ENCODE data around the gene TMEM91.
A peak's percentile ranks its signal among the peaks of the same experiment; 100 is the strongest.
"Not testable (repeated sequence)": the region's sequence is repeated elsewhere in the genome, so short reads cannot be mapped to it uniquely, and the experiment has no call there.

TMEM91 gene

DNA sequence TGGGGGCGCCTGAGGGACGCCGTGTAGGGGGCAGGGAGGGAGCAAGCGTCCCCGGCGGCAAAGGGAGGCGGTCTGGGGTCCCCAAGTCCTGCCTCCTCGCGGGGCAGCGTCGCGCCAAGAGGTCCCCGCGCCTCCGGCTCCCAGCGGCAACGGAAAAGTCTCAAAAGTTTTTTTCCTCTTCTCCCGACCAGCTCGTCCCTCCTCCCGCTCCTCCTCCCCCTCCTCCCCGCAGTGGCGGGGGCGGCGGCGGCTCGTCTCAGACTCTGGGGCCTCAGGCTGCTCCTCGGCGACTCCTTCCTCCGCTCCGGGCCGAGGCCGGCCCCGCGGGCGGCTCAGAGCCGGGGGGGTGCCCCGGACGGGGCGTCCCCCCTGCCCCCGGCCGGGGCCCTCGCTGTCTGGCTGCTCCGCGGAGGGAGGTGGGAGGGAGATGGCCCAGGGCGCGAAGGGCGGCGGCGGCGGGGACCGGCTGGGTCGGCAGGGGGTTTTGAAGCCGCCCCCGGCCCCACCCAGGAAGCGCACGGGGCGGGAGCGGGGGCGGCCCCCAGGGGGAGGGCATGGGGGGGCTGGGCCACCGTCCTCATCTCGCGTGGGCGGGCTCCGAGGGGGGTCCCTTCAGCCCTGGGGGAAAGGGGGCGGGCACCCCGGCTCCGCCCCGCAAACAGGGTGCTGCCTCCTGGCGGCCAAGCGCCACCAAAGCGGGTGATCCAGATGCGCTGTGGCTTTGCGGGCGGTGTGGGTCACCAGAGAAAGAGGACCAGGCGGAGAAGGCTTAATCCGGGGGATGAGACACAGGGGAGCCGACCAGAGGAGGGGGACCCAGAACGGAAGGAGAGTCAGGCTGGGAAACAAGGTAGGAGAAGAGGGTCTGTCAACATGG is 22.6 kb upstream of the TMEM91 start, which contains the start of gene TGFB1:
TSS of gene TGFB1 (minus strand) at position 457 of the 877 bp plus-strand sequence. CDS start 878 bp downstream, outside the sequence.
- peak; percentile 93 for DNase-seq

DNA sequence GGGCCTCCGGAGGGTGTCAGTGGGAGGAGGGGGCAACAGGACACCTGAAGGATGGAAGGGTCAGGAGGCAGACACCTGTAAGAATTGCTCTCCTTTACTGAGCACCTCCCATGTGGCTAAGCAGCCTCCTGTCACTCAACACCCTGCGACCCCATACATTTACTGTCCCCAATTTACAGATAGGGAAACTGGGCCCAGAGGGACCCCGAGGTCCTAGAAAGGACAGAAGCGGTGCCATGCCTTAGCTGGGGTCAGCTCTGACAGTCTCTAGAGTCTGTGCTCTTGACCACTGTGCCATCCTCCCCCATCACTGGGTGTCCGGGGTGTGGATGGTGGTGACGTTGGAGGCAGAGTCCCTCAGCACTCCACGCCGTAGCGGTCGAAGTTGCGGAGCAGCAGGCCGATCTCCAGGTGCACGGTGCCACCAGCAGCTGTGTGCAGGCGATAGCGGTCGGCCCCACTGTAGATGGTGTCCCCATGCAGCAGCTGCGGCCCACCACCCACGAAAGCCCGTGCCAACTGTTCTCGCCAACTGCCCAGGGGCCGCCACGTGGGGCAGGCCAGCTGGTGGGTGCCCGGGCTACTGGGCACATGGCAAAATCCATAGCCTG is 21.9 kb upstream of the TMEM91 start:
- no peak for DNase-seq

DNA sequence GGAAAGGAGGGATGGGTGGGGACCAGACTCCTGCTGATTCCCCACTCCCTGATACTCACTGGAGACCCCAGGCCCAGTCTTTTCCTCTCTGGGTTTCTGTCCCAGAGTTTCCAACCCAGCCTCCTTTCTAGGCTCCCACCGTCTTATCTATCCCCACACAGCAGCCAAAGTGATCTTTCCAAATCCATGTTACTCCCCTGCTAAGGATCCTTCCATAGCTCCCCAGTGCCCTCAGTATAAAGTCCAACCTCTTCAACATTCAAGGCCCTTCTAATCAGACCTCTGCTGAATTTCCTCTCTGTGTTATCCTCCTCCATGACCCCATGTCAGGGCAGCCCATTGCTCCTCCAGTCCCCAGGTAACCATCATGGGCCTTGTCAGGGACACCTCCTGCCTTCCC is 21.3 kb upstream of the TMEM91 start:
- no peak for DNase-seq

DNA sequence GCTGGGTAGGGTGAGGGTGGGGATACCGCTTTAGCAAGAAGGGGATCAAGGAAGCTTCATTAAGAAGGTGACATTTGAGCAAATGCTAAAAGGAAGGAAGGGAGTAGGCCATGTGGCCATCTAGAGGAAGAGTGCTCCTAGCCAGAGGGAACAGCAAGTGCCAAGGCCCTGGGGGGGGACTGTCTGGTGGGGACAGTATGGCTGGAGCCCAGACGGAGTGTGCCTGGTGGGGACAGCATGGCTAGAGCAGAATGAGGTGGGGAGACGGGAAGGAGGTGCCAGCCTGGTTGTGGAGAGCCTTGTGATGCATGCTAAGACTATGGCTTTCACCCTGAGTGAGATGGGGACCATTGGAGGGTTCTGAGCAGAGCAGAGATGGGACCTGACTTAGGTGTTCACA is 20.5 kb upstream of the TMEM91 start:
- no peak for DNase-seq

DNA sequence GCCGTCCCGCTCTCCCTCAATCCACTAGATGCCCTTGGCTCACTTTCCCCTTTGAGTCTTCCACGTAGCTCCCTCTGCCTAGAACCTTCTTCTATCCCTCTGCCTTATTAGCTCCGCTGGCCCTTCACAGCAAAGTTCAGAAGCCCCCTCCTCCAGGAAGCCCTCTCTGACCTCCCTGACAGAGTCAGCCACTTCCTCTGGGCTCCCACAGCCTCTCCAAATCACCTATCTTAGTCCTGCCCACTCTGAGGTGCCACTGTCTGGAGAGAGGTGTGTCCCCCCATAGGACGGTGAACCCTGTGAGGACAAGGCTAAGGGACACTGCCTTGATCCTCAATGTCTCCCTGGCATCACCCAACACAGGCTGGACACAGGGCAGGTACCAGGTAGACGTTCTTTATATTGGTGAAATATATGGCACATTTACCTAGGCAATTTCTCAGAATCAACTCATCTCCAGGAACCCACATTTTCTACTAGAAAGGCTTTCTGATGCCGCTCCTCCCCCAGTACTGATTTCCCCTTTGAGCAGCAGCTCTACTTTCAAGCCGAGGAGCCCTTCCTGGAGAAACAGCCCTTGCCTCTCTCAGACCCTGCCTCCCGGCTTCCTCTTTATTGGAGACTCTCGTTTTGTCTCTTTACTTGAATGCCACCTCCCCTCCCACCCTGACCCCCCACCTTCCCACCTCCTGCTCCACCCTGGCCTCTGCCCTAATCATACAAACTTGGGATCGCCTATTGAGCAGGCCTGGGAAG is 19.2 kb upstream of the TMEM91 start:
- DNase-seq: no peak

DNA sequence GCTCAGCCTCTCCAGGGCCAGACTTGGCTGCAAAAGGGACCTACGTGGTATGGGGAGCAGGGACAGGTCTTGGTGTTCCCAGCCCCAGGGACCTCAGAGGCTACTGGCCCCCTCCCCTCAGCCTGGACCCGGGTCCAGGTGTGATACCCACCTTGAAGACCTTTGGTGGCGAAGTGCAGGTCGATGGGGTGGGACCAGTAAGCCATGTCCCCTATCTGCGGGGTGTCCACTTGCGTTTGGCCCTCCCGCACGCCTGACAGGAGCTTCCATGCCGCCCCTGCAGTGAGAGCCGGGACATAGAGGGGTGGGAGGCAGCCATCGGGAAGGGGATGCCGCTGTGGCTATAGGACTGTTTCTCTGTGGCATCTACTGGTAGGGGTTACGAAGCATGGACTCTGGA is 18.6 kb upstream of the TMEM91 start:
- DNase-seq: no peak

DNA sequence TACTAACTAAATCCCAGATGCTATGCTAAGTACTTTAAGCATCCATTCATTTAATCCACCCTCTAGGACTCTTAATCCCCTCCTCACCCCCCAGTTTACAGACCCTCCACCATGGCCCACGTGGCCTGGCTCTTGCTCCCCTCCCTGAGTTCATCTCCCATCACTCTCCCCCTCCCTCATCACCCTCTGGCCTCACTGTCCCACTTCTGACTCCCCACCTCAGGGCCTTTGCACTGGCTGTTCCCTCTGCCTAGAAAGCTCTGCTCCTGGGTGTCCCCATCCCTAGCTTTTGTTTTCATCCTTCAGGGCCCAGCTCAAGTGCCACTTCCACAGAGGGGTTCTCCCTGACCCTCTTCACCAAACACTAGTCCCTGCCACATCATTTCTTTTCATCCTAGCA is 16.6 kb upstream of the TMEM91 start:
- DNase-seq: no peak

DNA sequence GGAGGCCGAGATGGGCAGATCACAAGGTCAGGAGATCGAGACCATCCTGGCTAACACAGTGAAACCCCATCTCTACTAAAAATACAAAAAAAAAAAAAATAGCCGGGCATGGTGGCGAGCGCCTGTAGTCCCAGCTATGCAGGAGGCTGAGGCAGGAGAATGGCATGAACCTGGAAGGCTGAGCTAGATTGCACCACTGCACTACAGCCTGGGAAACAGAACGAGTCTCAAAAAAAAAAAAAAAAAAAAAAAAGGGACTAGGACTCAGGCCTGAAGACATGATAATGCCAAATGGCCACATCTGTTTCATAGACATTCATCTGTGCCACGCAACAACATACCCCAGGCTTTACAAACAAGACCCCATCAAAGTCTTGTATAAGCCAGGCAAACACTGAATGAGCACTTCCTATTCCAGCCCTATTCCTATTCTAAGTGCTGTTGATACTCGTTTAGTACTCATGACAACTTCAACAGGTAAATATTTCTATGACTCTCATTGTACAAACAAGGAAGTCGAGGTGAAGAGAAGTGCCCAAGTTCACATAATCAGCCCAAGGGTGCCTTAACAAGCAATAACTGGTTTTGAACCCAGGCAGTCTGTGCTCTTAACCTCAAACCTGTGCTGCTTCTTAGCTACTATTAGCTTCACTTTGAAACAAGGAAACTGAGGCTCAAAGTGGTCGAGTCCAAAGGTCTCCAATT is 14.0 kb upstream of the TMEM91 start:
- DNase-seq: no peak

DNA sequence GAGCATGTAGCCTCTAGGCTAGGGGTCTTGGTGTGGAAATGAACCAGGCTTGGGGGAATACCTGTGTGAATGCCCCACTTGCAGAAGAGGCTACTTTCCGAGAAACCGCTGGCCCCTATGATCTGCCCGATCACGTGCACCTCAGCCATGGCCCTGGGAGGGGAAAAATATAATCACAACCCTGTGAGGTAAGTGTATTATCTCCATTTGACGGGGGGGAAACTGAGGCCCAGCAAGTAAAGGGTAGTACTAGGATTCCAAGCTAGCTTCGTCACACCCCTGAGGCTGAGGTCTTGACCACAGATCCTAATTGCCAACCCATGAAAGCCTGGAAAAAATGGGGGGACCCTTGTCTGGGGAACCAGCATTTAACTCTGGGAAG is 13.0 kb upstream of the TMEM91 start:
- DNase-seq: no peak

DNA sequence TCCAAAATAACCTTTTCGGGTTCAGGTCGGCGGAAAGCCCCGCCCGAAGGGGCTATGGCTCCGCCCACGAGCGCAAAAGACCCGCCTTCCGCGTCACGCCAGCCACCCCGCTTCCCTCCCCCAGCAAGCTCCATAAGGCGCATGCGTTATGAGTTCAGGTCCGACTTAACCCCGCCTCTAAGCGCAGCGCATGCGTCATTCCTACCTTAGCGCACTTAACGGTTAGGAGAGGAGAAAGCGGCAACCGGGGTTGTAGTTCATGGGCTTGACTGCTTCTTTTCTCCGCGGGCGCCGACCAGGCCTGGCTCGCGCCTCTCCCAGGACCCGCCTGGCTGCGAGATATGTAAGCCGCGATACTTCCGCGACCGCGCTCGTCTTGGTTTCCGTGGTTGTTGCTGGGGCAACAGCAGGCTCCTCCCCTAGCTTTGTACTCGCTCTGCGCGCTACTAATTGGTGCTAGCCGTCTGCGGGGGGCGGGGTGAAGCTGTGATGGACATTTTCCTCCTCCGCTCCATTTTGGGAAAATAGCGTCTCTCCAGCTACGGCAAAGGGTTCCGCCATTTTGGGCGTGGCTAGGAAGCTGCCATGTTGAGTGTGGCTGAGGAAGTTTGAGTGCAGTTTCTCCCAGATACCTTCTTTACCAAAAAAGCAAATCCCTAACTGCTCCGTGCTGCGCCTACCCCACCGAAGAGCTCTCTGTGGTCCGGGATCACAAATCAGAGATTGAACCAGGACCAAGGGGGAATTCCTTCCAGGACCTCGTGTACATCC is 12.4 kb upstream of the TMEM91 start, which contains the start of gene B9D2:
TSS of gene B9D2 (minus strand) at position 397 of the 771 bp plus-strand sequence. CDS start 630 bp downstream, outside the sequence.
- DNase-seq: peak; percentile 99

DNA sequence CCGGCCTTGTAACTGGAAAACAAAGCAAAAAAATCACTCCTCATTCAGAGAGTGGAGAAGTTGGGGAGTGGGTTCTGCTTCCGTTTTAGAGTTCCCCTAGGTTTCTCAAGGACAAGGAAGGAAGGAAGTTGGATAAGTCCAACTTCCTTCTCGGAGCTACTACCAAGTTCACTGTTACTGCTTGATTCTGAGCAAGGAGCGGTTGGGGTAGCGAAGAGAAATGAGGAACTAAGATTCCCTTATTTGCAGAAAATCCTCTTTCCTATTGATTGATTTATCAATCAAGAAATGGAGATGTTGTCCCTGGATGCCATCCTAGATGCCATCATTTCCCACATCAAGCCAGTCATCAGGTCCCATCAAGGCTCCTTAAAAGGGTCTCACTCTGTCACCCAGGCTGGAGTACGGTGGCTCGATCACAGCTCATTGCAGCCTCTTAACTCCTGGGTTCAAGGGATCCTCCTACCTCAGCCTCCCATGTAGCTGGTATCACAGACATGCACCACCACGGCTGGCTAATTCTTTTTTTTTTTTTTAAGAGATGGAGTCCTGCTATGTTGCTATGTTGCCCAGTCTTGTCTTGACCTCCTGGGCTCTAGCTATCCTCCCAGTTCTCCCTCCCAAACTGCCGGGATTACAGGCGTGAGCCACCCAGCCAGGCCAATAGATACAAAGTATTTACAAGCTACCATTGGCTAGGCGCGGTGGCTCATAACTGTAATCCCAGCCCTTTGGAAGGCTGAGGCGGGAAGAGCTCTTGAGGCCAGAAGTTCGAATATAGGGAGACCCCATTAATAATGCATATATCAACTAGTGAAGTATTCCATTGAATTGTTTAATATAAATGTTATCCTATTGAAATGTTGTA is 11.6 kb upstream of the TMEM91 start:
- no peak for DNase-seq

DNA sequence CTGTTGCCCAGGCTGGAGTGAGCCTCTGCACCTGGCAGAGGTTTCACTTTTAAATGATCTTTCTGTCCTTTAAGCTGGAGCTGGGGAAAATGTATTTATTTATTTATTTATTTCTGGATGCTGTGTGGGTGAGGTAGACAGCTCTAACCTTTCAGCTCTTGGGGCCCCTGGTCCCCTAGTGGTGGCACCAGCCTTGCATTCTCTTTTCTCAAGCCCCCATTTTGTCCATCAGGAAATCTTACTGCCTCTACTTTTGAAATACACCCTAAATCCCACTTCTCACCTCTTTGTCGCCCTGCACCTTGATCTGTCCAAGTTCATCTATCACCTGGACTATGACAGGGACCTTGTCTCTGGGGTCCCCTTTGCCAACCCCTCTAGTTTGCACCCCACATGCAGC is 10.2 kb upstream of the TMEM91 start:
- no peak for DNase-seq

DNA sequence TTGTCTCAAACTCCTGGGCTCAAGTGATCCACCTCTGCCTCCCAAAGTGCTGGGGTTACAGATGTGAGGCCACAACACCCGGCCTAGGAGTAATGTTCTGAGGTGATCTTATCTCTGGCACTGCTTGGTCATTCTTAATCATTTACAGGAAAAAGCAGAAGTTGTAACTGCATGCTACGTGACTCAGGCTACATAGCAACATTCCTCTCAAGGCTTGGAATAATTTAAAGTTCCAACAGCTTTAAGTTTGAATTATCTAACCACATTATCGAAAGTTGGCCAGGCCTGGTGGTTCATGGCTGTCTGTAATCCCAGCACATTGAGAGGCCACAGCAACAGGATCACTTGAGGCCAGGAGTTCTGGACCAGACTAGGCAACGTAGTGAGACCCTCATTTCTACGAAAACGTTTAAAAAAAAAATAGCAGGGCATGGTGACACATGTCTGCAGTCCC is 8.5 kb upstream of the TMEM91 start:
- no peak for DNase-seq

DNA sequence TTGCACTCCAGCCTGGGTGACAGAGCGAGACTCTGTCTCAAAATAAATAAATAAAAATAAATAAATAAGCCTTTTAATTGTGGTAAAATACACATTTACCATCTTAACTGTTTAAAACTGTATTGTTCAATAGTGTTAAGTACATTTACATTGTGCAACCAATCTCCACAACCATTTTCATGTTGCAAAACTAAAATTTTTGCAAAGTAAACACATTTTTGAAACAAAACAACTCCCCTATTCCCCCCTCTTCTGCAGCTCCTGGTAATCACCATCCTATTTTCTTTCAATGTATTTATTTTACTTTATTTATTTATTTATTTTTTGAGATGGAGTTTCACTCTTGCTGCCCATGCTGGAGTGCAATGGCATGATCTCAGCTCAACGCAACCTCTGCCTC is 6.6 kb upstream of the TMEM91 start:
- DNase-seq: no peak

DNA sequence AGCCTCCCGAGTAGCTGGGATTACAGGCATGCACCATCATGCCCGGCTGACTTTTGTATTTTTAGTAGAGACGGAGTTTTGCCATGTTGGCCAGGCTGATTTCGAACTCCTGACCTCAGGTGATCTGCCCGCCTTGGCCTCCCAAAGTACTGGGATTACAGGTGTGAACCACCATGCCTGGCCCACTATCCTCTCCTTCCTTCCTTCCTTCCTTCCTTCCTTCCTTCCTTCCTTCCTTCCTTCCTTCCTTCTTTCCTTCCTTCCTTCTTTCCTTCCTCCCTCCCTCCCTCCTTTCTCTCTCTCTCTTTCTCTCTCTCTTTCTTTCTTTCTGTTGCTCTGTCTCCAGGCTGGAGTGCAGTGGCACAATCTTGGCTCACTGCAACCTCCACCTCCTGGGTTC is 5.2 kb upstream of the TMEM91 start:
- not testable (repeated sequence) for DNase-seq

DNA sequence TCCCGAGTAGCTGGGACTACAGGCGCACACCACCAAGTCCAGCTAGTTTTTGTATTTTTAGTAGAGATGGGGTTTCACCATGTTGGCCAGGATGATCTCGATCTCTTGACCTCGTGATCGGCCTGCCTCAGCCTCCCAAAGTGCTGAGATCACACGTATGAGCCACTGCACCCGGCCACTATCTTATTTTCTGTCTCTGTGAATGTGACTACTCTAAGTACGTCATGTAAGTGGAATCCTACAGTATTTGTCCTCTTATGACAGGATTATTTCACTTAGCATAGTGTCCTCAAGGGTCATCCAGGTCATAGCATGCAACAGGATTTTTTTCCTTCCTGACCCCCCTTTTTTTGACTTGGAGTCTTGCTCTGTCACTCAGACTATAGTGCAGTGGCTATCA is 4.8 kb upstream of the TMEM91 start:
- no peak for DNase-seq

DNA sequence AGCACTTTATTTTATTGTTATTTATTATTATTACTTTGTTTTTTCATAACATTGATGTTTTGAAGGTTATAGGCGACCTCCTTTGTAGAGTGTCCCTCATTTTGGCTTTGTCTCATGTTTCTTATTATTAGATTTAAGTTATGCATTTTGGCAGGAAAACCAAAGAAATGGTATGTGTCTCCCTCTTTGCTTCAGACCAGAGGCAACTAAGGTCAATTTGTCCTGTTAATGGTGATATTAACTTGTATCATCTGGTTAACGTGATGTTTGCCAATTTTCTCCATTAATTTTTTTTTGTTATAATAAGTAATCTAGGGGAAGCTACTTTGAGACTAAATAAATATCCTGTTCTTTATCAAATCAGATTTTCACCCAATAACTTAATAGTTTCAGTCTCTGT is 3.8 kb upstream of the TMEM91 start:
- no peak for DNase-seq

DNA sequence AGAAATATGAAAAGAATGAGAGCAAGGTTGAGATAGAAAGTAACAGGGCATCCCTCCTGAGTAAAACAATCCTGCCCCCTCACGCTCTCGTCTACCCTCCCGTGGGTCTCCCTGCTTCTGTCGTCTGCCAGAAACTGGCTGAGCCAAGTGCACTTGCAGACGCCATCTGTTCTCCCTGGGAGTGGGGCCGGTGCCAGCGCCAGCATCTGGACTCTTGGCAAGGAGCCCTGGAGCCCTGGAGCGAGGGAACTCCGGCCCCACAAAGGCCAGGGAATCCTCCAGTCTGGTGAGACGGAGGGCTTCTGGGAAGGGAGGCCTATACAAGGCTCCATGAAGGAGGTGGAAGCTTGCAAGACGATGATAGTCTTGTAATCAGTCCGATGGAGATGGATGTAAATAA is 2.3 kb upstream of the TMEM91 start:
- DNase-seq: no peak

DNA sequence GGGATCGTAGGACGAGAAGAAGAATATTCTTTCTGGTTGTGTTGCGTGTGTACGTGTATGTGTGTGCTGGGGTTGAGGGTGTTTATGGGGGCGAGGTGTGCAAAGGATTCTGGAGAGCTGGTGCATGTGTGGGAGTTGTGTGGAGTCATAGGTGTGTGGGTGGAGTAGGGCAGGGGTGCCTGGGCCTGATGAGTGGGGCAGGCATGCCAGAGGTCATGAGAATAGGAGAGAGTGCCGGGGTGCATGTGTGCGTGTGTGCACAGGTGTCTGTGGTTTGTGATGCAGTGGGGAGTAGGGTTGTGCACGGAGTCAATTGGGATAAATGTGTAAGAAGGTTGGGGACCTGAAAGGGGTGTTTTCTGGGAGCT is 649 bp downstream of the TMEM91 start:
- no peak for DNase-seq

DNA sequence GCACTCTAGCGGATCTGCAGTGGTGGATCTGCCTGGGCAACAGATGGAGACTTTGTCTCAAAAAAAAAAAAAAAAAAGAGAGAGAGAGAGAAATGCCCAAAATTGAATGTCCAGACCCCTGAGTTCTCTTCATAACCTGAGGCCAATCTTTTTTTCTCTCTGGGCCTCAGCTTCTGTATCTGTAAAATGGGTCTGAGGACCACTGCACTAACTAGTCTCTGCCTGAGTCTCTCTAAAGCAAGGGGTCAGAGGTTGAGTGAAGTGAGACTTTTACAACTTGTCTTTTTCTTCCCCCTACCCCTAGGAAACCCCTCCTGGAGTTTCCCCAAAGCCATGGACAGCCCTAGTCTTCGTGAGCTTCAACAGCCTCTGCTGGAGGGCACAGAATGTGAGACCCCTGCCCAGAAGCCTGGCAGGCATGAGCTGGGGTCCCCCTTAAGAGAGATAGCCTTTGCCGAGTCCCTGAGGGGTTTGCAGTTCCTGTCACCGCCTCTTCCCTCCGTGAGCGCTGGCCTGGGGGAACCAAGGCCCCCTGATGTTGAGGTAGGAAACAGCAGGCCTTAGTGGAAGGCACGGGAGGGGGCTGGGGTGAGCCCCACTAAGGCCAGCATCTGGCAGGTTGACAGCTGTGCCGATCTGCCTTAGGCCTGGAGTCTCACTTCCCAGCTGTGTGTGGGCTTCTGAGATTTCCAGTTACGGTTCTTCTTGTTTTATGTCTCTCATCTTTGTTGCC is 1.8 kb downstream of the TMEM91 start:
- peak; percentile 69 for DNase-seq

Measured in islet precursor cell (in vitro differentiated cells).